ENCODE measurements around the gene MBOAT1.
"Not testable (repeated sequence)": the region's sequence is repeated elsewhere in the genome, so short reads cannot be mapped to it uniquely, and the experiment has no call there.

Gene MBOAT1

DNA sequence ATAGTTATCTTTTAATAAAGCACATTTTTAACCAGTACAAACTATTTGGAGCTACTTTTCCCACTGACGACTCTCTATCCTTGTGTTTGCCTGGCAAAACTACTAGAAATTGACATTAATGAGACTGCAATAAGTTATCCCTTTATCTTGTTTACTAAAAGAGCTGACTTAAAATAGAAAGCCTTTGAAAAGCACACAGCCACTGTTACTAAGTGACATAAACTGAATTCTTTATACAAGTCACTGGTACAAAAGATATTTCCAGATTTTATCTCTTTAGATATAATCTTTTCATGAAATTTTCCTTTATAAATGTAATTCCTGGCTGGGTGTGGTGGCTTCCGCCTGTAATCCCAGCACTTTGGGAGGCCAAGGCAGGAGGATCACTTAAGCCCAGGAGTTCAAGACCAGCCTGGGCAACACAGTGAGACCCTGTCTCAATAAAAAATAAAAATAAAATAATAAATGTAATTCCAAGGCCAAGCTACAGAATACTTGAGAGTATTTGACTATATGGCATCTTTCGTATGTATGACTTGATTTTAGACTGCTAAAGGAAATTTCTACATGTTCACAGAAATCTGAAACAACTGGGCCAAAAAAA, 9.5 kb downstream of the MBOAT1 start:
- no peak for DNase-seq (ENCODE audit: low read depth)

DNA sequence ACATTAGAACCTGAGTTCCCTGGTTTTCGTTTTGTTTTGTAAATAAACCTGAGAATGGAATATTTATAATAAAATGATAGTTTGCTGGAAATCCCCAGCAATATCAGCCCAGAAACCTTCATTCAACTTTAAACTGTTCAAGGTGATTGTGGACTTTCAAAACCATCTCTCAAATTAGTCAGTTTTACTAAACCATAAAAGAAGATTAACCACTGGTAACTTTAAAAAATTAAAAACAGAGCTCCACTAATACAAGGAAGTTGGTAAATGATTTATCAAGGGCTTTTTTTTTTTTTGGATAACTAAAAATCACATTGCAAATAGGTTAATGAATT, 10.0 kb downstream of the MBOAT1 start:
- no peak for DNase-seq (ENCODE audit: low read depth)

DNA sequence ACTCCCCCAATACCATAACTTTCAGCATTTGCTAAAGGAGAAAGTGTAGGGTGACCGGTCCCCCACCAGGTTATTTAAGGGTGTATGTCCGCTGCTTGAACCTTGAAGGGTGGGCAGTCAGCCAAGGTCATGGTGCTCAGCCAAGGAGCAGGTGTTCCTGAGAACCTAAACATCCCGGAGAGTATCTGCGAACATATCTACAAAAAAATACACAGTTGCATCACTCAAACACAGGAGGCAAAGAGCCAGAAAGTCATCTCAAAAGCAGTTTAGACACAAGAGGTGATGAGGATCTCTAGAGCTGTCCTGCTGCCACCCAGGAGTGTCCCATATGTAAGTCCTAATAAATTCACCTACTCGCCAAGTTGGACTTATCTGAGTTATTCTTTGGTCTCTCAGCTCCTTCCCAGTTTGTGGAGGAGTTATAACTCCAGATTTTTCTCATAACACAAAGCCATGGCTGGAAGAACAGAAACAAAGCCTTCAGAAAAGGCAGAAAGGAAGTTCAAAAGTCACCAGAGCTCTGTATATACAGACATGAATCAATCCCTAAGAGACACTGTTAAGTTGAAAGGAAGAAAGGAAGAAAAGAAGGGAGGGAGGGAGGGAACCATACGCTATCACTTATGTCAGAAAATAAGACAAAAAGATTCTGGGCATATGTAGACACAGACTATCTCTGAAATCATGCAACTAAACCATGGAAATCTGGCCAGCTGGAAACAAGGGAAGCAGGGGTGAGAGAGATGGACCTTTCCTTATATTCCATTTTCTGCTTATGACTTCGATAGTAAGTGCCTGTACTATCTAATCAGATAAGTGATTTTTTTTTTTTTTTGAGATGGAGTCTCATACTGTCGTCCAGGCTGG, 11.3 kb downstream of the MBOAT1 start:
- no peak for DNase-seq (ENCODE audit: low read depth)

DNA sequence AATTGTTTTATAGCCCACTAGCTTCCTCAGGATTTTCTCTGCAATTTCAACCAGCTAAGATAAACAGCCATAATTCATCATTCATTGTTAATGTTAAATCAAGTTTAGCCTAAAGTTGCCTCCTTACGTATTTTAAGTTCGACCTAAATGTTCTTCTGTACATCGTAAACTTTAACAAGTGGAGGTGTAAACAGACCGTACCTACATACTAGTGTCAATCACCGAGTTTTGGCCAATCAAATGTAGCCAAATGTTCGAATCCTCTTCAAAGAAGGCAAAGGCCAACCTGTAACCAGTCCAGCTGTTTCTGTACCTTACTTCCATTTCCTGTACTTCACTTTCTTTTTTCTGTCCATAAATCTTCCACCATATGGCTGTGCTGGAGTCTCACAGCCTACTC, 13.5 kb downstream of the MBOAT1 start:
- DNase-seq (ENCODE audit: low read depth): no peak

DNA sequence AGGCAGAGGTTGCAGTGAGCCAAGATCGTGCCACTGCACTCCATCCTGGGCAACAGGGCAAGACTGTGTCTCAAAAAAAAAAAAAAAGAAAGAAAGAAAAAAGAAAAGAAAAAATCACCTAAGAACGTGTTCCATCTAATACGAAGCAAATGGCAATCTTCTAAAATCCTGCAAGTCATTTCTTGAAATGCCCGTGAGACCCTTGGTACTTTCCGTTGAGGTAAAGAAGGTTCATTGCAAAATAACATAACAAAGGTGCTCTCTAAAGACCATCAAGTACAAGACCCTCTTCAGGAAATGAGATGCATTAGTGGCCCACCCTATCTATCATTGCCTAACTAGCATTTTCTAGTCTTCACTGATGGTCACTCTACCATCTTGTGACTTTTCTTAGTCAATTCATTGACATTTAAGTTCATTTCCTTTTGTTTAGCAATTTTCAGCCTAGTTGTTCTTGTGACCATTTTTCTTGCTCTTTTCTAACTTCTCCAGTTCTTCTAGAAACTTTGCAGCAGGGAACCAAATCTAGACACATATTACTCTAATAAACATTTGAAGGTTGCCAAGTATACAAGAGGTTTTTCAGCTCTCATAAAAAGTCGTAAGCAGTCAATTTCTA, 14.0 kb downstream of the MBOAT1 start:
- DNase-seq (ENCODE audit: low read depth): no peak

DNA sequence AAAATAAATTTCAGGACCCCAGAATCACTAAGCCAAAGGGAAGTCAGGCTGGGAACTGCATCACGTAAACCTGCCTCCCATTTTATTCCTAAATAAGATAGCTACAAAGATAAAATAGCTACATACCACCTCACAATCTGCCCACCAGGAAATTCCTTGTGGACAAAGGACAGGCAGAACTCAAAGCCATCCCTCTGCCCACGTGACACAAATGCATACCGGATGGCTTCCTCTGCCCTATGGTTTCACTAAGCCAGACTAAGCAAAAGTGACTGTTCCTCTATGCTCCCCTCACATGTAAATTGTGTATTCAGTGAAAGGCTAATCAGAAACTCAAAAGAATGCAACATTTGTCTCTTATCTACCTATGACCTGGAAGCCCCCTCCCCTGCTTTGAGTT, 15.0 kb downstream of the MBOAT1 start:
- no peak for DNase-seq (ENCODE audit: low read depth)

DNA sequence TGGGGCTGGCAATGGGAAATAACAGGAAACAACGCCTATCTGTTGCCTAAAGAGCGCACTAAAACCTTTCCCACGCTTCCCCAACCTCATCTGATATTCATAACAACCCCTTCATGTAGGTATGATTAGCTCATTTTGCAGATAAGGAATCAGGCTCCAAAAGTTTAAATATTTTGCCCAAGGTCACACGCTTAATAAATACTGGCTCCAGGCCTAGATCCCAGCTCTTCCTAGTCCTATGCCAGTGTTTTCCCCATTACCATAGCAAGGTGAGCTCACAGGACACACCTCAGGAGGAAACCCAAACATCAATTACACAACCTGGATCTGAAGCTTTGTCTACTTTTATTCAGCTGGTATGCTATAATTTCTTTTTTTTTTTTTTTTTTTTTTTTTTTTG, 19.6 kb downstream of the MBOAT1 start:
- no peak for DNase-seq (ENCODE audit: low read depth)

DNA sequence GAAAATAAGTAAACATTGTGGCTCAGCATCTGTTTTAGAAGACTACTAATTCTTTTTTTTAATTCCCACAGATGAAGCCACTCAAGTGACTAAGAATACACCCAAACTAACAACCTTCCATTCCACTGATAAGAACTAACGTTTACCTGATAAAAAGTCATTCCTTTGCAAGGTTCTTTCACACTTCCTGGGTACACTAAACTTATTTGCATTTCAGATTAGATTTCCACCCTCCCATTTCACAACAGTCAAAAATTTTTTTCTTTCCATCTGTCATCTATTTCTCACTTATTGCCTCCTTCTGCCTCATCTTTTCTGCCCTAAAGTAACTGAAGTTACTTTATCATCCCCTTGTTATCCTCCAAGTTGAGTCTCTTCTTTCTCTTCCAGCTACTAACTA, 20.3 kb downstream of the MBOAT1 start:
- DNase-seq (ENCODE audit: low read depth): no peak

DNA sequence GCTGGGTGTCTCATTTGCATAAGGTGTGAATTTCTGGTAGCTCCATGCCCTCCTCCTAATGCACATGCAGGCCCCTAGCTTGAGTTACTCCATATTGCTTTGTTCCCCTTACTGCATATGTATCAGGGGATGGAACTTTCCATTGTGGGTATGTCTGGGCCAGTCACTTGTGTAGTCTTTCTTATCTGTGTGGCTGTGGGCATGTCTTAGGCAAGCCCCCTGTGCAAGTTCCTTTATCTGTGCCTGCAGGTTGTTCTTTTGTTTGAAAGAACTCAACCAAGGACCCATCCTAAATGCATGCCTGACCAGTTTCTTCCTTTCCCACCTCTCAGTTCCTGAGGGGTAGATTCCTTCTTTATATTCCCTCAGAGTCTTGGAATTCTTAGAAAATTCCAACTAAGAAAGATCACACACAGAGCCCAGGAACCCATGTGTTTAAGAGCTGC, 23.6 kb downstream of the MBOAT1 start:
- DNase-seq (ENCODE audit: low read depth): no peak

DNA sequence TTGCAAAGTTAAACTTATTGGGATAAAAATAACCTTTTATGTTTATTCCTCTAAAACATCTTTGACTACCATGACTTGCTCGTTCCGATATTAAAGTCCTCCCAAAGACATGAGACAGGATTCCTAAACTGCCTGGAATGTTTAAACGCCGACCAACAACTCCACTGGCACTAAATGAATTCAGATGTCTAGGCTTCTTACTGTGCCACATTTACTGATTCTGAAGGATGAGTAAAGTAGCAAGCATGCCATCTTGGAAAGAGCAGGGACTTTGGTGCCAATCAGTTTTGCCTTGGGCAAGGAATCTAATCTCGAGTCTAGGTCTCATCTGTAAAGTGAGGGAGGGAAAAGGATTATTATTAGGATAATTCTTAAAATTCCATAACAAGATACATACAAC, 25.3 kb downstream of the MBOAT1 start:
- no peak for DNase-seq (ENCODE audit: low read depth)

DNA sequence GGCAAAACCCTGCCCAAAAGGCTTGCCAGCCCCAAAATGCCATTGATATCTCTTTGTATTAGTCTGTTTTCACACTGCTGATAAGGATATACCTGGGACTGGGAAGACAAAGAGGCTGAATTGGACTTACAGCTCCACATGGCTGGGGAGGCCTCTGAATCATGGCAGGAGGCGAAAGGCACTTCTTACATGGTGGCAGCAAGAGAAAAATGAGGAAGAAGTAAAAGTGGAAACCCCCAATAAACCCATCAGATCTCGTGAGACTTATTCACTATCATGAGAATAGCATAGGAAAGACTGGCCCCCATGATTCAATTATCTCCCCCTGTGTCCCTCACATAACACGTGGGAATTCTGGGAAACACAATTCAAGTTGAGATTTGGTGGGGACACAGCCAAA, 28.6 kb downstream of the MBOAT1 start:
- DNase-seq (ENCODE audit: low read depth): no peak

DNA sequence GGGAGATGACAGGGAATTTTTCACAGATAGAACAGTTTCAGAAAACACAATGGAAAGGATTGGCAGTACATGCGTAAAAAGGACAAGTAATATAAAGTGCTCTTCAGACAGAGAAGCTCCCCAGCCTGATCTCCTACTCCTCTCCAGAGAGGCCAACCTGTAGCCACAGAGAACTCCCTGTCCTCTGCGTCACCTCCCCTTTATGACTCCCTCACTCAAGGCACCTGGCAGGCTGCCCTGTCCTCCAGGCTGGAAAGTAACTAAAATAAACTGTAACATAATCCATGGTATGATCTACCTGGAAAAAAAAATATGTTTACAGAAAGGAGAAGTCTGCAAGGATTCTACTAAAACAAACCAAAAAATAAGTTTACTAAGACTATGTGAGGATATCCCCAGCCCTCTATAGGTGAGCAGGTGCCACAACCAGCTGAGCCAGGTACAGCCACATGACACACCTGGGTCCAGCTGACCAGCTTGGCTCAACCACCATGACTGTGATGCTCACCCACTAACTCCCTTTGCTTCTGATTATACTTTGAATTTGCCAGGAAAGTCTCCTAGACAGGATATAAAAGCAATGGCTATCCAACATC, 29.2 kb downstream of the MBOAT1 start:
- DNase-seq (ENCODE audit: low read depth): no peak

DNA sequence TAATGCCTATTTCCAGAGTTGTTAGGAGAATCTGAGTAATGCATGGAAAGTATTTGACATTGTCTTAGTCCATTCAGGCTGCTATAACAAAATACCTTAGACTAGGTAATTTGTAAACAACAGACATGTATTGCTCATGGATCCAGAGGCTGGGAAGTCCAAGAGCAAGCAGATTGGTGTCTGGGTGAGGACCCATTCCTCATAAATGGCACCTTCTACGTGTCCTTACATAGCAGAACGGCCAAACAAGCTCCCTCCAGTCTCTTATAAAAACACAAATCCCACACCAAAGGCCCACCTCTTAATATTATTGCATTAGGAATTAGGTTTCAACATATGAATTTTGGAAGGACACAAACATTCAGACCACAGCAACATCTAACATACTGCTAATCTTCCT, 30.2 kb downstream of the MBOAT1 start:
- no peak for DNase-seq (ENCODE audit: low read depth)

DNA sequence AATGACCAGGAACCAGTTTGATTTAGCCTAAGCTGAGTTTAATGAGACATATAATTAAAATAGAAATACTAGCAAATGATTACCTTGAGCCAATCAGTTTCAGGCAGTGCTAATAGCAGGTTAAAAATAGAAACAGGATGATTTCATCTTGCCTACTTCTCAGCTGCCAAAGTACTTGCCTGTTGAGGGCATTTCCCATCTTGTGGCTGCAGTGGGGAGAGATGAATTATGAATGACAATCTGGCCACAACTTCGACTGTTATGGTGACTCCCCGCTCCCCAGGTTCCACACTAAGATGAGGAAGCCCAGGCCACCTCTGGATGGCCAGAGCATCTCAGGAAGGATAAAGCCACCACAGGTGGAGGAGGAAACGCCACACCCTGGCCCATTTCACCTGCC, 31.3 kb downstream of the MBOAT1 start:
- no peak for DNase-seq (ENCODE audit: low read depth)

DNA sequence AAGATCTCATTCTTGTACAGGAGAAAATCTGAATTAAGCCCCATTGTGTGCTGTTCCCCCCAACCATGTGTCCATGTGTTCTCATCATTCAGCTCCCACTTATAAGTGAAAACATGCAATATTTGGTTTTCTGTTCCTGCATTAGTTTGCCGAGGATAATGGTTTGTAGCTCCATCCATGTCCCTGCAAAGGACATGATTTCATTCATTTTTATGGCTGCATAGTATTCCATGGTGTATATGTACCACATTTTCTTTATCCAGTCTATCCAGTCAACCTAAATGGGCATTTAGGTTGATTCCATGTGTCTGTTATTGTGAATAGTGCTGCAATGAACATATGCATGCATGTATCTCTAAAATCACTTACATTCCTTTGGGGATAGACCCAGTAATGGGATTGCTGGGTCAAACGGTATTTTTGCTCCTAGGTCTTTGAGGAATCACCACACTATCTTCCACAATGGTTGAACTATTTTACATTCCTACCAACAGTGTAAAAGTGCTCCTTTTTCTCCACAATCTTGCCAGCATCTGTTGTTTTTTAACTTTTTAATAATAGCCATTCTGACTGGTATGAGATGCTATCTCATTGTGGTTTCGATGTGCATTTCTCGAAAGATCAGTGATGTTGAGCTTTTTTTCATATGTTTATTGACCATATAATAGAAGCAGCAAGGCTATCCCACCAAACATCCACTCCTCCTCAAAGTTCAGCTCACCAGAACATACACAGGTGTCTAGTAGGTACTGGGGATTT, 32.8 kb downstream of the MBOAT1 start:
- not testable (repeated sequence) for DNase-seq (ENCODE audit: low read depth)

DNA sequence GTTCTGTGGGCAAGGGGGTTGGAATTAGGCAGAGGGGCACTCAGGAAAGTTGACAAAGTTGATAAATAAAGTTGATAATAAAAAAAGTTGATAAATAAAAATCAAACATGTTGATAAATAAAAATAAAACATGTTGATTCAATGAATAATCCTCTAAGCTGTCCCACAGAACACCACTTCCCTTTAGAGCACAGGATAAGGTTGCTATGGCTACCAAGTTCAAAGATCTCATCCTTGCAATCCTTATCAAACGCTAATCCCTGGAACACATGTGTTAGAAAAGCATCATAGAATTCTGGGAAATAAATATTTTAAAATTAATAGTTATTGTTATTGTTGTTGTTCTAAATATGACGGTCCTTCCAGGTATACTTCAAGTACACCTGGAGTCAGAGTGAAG, 33.9 kb downstream of the MBOAT1 start:
- no peak for DNase-seq (ENCODE audit: low read depth)

DNA sequence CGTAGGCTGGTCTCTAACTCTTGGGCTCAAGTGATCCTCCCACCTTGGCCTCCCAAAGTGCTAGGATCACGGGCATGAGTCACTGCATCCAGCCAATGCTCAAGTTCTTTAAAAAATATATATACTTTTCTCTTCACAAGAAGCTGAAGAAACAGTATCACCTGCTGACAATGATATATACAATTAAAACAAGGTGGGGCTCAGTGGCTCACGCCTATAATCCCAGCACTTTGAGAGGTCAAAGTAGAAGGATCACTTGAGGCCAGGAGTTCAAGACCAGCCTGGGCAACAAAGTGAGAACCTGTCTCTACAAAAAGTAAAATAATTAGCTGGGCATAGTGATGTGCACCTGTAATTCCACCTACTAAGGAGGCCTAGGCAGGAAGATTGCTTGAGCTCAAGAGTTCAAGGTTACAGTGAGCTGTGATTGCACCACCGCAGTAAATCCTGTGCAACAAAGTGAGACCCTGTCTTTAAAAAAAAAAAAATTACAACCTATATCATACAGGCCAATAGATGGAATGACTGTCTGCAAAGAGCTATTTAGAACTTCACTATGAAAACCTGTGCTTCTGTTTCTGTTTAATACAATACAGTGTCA, 36.4 kb downstream of the MBOAT1 start:
- no peak for DNase-seq (ENCODE audit: low read depth)

DNA sequence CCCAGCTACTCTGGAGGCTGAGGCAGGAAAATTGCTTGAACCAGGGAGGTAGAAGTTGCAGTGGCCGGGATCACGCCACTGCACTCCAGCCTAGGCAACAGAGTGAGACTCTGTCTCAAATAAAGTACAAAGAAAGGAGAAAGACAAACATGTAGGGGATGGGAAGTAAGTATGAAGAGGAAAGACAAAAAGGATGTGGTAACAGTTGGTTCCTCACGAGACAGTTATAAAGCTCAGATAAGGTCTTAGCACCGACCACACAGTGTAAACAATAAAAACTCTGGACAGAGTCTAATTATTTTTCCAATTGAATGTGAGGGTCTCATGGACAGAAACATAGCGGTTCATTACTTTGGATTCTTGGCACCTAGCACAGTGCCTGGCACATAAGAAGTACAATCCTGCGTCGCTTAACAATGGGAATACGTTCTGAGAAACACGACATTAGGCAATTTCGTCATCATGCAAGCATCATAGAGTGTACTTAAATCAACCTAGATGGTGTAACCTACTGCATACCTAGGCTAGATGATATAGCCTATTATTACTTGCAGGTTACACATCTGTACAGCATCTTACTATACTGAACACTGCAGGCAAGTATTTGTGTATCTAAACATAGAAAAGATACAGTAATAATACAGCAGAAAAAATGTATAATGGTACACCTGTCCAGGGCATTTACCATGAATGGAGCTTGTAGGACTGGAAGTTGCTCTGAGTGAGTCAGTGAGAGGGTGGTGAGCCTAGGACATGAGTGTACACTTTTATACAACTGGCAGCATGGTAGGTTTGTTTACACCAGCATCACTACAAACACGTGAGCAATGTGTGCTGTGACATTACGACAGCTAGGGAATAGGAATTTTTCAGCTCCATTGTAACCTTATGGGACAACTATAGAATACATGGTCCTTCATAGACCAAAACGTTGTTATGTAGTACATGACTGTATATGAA, 38.2 kb downstream of the MBOAT1 start:
- DNase-seq (ENCODE audit: low read depth): no peak

DNA sequence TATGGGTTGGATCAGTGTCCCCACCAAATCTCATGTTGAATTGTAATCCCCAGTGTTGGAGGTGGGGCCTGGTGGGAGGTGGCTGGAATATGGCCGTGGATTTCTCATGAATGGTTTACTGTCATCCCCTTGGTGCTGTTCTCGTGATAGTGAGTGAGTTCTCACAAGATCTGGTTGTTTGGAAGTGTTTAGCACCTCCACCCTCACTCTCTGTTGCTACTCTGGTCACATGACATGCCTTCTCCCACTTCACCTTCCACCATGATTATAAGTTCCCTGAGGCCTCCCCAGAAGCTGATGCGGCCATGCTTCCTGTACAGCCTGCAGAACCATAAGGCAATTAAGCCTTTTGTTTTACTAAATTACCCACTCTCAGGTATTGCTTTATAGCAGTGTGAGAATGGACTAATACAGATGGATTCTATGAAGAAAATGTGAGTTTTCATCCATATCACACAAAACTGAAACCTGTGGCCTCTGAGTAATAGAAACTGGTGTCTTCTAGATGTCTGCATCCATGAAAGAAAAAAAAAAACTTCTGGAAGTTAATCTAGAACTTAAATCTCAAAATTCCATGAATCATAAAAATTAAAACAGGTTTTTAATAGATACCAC, 39.3 kb downstream of the MBOAT1 start:
- no peak for DNase-seq (ENCODE audit: low read depth)

DNA sequence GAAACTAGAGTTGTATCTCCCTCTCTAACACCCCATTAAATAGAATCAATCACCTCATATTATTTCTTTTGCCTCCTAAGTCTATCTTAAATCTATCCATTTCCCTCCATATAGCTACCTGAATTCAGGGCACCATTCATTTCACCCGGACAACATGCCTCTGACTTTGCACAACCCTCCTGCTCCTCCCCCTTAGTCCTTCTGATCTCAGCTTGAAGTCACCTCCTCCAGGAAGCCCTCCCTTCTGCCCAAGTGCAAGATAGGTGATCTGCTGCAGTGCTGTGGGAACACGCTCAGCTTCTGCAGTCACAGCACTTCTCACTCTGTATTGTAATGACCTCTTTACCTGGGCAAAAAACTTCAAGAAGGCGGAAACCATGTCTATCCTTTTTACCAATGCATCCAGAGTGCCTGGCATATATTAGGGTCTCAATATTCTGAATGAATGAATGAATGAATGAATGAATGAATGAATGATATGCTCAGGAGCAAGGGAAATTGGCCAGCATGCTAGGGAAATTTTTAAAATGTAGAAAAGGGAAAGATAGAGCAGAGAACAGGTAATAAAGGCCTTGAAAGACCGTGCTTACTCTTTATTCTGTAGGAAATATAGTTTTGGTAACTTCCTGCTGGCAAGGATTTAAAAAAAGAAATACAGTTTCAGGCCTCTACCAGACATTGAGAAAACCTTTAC, 41.7 kb downstream of the MBOAT1 start:
- no peak for DNase-seq (ENCODE audit: low read depth)

Data from activated T-helper 1 cell treated with Interleukin-2 at 50 U/mL for 16 hours (primary cell).